Neutrophil (primary cell): ENCODE results near the gene BMF.
"Not testable (repeated sequence)": the region's sequence is repeated elsewhere in the genome, so short reads cannot be mapped to it uniquely, and the experiment has no call there.

ENCODE experiments used
- H3K27ac ChIP-seq: fragments of 200-600 bp; sonication (generic); 2 replicates; pipeline ENCODE4 v1.5.1; 2016; ENCODE audit warnings: mild to moderate bottlenecking, moderate library complexity
- H3K27me3 ChIP-seq: fragments of 200-600 bp; sonication (generic); 2 replicates; pipeline ENCODE4 v1.6.0; 2016; ENCODE audit warnings: mild to moderate bottlenecking
- H3K36me3 ChIP-seq: fragments of 200-600 bp; sonication (generic); 2 replicates; pipeline ENCODE4 v1.5.1; 2017
- H3K4me1 ChIP-seq, 2 experiments: fragments of 200-600 bp in 1 of 2; sonication (generic) in 1 of 2; 1 replicate in 1 of 2; 2 replicates in 1 of 2; pipeline versions ENCODE4 v1.5.1 to v1.6.1; 2013 to 2016; ENCODE audit warnings: low read depth in 1 of 2, low read length in 1 of 2, mild to moderate bottlenecking in 1 of 2, moderate library complexity in 1 of 2; ENCODE audit not compliant: control insufficient read depth in 1 of 2, insufficient read depth in 1 of 2
- H3K4me3 ChIP-seq, 2 experiments: fragments of 200-600 bp in 1 of 2; sonication (generic) in 1 of 2; 1 replicate in 1 of 2; 2 replicates in 1 of 2; pipeline ENCODE4 v1.5.1; 2013 to 2016; ENCODE audit warnings: low read depth in 1 of 2, low read length in 1 of 2, mild to moderate bottlenecking in 1 of 2, moderate library complexity in 1 of 2
- H3K9me3 ChIP-seq: fragments of 200-600 bp; sonication (generic); 2 replicates; pipeline ENCODE4 v1.5.1; 2016
- CTCF ChIP-seq: fragments of 200-600 bp; sonication (generic); IDR thresholded peaks from 2 replicates; pipeline ENCODE4 v1.5.1; 2016; ENCODE audit warnings: antibody characterized with exemption

The BMF gene

GRCh38 chr15:40080104-40080503 is 28.6 kb downstream of the BMF start:
- Histone ChIP-seq H3K4me1 (peaks cover 18 to 19% of the 10 kb centered on the region in 2 experiments), H3K27me3 (no peaks in the 10 kb centered on the region), H3K4me3 (no peak overlapping the region), H3K36me3 (no peaks in the 10 kb centered on the region), H3K27ac (no peak overlapping the region), H3K9me3 (no peaks in the 10 kb centered on the region)
- no peak for TF ChIP-seq CTCF

DNA sequence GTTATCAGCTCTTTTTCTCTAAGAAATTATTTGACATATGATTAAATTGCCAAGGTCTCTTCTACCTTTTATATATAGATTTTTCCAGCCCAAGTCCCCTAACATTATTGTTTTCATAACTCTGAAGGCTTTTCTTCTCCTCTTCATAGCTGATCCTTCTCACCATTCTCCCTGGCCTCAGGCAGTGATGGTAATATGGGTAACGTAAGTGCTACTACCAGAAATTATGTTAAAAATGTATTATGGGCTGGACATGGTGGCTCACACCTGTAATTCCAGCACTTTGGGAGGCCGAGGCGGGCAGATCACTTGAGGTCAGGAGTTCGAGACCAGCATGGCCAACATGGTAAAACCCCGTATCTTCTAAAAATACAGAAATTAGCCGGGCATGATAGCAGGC is 29.2 kb downstream of the BMF start:
- Histone ChIP-seq H3K36me3 (no peaks in the 10 kb centered on the region), H3K27me3 (no peaks in the 10 kb centered on the region), H3K9me3 (no peaks in the 10 kb centered on the region), H3K4me1 (peaks cover 19 to 21% of the 10 kb centered on the region in 2 experiments), H3K27ac (no peak overlapping the region), H3K4me3 (no peak overlapping the region)
- TF ChIP-seq CTCF = no peak

- Histone ChIP-seq H3K4me3 (no peak overlapping the region), H3K36me3 (no peaks in the 10 kb centered on the region), H3K4me1 (peaks cover 8 to 10% of the 10 kb centered on the region in 2 experiments), H3K27ac (no peak overlapping the region), H3K27me3 (no peaks in the 10 kb centered on the region), H3K9me3 (no peaks in the 10 kb centered on the region)
- no peak for TF ChIP-seq CTCF
These were observed 33.2 kb downstream of the BMF start for GRCh38 chr15:40075298-40076044.

- H3K36me3 ChIP-seq, H3K4me1 ChIP-seq: not testable (repeated sequence)
These were observed 34.0 kb downstream of the BMF start for GRCh38 chr15:40074656-40075055.

DNA sequence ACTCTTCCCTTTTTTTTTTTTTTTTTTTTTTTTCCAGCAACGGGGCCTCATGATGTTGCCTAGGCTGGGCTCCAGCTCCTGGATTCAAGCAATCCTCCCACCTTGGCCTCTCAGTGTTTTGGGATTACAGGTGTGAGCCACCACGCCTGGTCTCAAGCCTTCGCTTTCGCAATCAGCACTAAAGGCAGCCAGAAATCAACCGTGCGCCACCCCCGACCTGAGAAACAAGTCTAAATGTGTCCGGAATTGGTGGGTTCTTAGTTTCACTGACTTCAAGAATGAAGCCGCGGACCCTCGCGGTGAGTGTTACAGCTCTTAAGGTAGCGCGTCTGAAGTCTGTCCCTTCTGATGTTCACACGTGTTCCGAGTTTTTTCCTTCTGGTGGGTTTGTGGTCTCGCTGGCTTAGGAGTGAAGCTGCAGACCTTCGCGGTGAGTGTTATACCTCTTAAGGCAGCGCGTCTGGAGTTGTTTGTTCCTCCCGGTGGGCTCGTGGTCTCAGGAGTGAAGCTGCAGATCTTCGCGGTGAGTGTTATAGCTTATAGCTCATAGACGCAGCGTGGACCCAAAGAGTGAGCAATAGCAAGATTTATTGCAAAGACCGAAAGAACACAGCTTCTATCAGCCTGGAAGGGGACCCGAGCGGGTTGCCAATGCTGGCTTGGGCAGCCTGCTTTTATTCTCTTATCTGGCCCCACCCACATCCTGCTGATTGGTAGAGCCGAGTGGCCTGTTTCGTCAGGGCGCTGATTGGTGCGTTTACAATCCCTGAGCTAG is 34.8 kb downstream of the BMF start:
- not testable (repeated sequence) for H3K36me3 ChIP-seq, H3K27ac ChIP-seq, H3K9me3 ChIP-seq, H3K27me3 ChIP-seq, H3K4me3 ChIP-seq, H3K4me1 ChIP-seq

More at GRCh38 chr15:40074656-40075055, 34.0 kb downstream of the BMF start:
- H3K27me3 ChIP-seq, H3K27ac ChIP-seq, H3K9me3 ChIP-seq, H3K4me3 ChIP-seq: not testable (repeated sequence)

GRCh38 chr15:40072216-40072990 is 36.3 kb downstream of the BMF start:
- peaks cover 8 to 10% of the 10 kb centered on the region in 2 experiments for H3K4me1 ChIP-seq
- H3K36me3 ChIP-seq = no peaks in the 10 kb centered on the region
- H3K9me3 ChIP-seq = no peaks in the 10 kb centered on the region
- H3K4me3 ChIP-seq = no peak overlapping the region
- TF ChIP-seq CTCF = no peak
- no peak overlapping the region for H3K27ac ChIP-seq
- H3K27me3 ChIP-seq = no peaks in the 10 kb centered on the region
